Measurements from ENCODE around the gene SLC35G6. TPM values are rescaled to one million over a fixed set of nuclear protein-coding genes. Genes with fewer than 3 reads are reported as not detected.

SLC35G6 gene
- total and polyA plus RNA-seq, 2 of the 13 experiments (the other 11 are each of a cell fraction or from before 2014, with no cell fraction given): 0.07 TPM; not detected in 1

GRCh38 chr17:7477392-7478275 is 3.6 kb upstream of the SLC35G6 start (continued):
- TF ChIP-seq, protein P1, sequence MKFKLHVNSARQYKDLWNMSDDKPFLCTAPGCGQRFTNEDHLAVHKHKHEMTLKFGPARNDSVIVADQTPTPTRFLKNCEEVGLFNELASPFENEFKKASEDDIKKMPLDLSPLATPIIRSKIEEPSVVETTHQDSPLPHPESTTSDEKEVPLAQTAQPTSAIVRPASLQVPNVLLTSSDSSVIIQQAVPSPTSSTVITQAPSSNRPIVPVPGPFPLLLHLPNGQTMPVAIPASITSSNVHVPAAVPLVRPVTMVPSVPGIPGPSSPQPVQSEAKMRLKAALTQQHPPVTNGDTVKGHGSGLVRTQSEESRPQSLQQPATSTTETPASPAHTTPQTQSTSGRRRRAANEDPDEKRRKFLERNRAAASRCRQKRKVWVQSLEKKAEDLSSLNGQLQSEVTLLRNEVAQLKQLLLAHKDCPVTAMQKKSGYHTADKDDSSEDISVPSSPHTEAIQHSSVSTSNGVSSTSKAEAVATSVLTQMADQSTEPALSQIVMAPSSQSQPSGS (CRISPR knock-in tag; IDR thresholded peaks at IDR 0.05): no peak
- TF ChIP-seq, protein P2, sequence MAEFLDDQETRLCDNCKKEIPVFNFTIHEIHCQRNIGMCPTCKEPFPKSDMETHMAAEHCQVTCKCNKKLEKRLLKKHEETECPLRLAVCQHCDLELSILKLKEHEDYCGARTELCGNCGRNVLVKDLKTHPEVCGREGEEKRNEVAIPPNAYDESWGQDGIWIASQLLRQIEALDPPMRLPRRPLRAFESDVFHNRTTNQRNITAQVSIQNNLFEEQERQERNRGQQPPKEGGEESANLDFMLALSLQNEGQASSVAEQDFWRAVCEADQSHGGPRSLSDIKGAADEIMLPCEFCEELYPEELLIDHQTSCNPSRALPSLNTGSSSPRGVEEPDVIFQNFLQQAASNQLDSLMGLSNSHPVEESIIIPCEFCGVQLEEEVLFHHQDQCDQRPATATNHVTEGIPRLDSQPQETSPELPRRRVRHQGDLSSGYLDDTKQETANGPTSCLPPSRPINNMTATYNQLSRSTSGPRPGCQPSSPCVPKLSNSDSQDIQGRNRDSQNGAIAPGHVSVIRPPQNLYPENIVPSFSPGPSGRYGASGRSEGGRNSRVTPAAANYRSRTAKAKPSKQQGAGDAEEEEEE (CRISPR knock-in tag; IDR thresholded peaks at IDR 0.05; ENCODE audit: borderline replicate concordance): no peak
- TF ChIP-seq WIZ (CRISPR knock-in tag; IDR thresholded peaks at IDR 0.05) (no peak), EEA1 (CRISPR knock-in tag; IDR thresholded peaks at IDR 0.05; ENCODE audit: borderline replicate concordance) (no peak), JUN (CRISPR knock-in tag; IDR thresholded peaks at IDR 0.05) (no peak), SPEN (CRISPR knock-in tag; IDR thresholded peaks at IDR 0.05; ENCODE audit: low read depth) (peak; percentile 33; the same call in 1 of the 2 replicates), ZNF350 (CRISPR knock-in tag; IDR thresholded peaks at IDR 0.05; ENCODE audit: borderline replicate concordance, low read depth) (no peak), NR2C2 (CRISPR knock-in tag; IDR thresholded peaks at IDR 0.05; ENCODE audit: borderline replicate concordance) (no peak), PHB2 (IDR thresholded peaks at IDR 0.05; ENCODE audit: partially characterized antibody) (no peak), ELK4 (CRISPR knock-in tag; IDR thresholded peaks at IDR 0.05; ENCODE audit: borderline replicate concordance) (no peak), POLR2AphosphoS5 (IDR thresholded peaks at IDR 0.05; ENCODE audit: low read depth, low read length) (0 out of 2 replicates have a peak, but pooled peaks have one; percentile 25), SCMH1 (CRISPR knock-in tag; IDR thresholded peaks at IDR 0.05; ENCODE audit: borderline replicate concordance) (no peak), MAZ (IDR thresholded peaks at IDR 0.05; ENCODE audit: borderline replicate concordance, low read depth, low read length) (no peak), MAZ (CRISPR knock-in tag; IDR thresholded peaks at IDR 0.05; ENCODE audit: low read depth) (no peak), ZNF761 (CRISPR knock-in tag; conservative IDR thresholded peaks at IDR 0.05) (no peak)
- TF ChIP-seq, protein P3, sequence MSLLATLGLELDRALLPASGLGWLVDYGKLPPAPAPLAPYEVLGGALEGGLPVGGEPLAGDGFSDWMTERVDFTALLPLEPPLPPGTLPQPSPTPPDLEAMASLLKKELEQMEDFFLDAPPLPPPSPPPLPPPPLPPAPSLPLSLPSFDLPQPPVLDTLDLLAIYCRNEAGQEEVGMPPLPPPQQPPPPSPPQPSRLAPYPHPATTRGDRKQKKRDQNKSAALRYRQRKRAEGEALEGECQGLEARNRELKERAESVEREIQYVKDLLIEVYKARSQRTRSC (CRISPR knock-in tag; IDR thresholded peaks at IDR 0.05; ENCODE audit: low read depth): no peak
- TF ChIP-seq, protein P4, sequence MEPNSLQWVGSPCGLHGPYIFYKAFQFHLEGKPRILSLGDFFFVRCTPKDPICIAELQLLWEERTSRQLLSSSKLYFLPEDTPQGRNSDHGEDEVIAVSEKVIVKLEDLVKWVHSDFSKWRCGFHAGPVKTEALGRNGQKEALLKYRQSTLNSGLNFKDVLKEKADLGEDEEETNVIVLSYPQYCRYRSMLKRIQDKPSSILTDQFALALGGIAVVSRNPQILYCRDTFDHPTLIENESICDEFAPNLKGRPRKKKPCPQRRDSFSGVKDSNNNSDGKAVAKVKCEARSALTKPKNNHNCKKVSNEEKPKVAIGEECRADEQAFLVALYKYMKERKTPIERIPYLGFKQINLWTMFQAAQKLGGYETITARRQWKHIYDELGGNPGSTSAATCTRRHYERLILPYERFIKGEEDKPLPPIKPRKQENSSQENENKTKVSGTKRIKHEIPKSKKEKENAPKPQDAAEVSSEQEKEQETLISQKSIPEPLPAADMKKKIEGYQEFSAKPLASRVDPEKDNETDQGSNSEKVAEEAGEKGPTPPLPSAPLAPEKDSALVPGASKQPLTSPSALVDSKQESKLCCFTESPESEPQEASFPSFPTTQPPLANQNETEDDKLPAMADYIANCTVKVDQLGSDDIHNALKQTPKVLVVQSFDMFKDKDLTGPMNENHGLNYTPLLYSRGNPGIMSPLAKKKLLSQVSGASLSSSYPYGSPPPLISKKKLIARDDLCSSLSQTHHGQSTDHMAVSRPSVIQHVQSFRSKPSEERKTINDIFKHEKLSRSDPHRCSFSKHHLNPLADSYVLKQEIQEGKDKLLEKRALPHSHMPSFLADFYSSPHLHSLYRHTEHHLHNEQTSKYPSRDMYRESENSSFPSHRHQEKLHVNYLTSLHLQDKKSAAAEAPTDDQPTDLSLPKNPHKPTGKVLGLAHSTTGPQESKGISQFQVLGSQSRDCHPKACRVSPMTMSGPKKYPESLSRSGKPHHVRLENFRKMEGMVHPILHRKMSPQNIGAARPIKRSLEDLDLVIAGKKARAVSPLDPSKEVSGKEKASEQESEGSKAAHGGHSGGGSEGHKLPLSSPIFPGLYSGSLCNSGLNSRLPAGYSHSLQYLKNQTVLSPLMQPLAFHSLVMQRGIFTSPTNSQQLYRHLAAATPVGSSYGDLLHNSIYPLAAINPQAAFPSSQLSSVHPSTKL (CRISPR knock-in tag; IDR thresholded peaks at IDR 0.05): no peak; the same call in 1 of the 2 replicates
- TF ChIP-seq, protein P5, sequence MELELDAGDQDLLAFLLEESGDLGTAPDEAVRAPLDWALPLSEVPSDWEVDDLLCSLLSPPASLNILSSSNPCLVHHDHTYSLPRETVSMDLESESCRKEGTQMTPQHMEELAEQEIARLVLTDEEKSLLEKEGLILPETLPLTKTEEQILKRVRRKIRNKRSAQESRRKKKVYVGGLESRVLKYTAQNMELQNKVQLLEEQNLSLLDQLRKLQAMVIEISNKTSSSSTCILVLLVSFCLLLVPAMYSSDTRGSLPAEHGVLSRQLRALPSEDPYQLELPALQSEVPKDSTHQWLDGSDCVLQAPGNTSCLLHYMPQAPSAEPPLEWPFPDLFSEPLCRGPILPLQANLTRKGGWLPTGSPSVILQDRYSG (CRISPR knock-in tag; IDR thresholded peaks at IDR 0.05): no peak

Measured in HepG2 (cell line).